Gastroesophageal sphincter (tissue), 4 donors: ENCODE data around the gene ITPA. TPM values are rescaled to one million over a fixed set of nuclear protein-coding genes. Genes with fewer than 3 reads are reported as not detected.

Source experiments
- ATAC-seq: fragments of 150-250 bp; one replicate; pipeline ENCODE4 v1.9.1; 2016; ENCODE audit warnings: mild to moderate bottlenecking, moderate library complexity
- H3K27ac ChIP-seq, 4 donors: fragments of 200-600 bp; sonication (generic) in 3 of 4; 1 replicate in 3 of 4; 2 replicates in 1 of 4; pipeline ENCODE4 v1.5.1; 2016 to 2019
- H3K27me3 ChIP-seq: fragments of 200-600 bp; sonication (generic); one replicate; pipeline ENCODE4 v1.5.1; 2019
- H3K36me3 ChIP-seq, 2 donors: fragments of 200-600 bp; sonication (generic); one replicate each; pipeline ENCODE4 v1.5.1; 2019; ENCODE audit warnings: control low read depth in 1 of 2
- H3K4me1 ChIP-seq, 3 donors: fragments of 200-600 bp; sonication (generic); 1 replicate in 2 of 3; 2 replicates in 1 of 3; pipeline ENCODE4 v1.5.1; 2016 to 2019; ENCODE audit warnings: control low read depth in 2 of 3
- H3K4me3 ChIP-seq, 2 donors: fragments of 200-600 bp; sonication (generic); one replicate each; pipeline ENCODE4 v1.5.1; 2019; ENCODE audit warnings: mild to moderate bottlenecking in 1 of 2, moderate library complexity in 1 of 2
- H3K9me3 ChIP-seq, 3 donors: fragments of 200-600 bp; sonication (generic); one replicate each; pipeline ENCODE4 v1.5.1; 2017 to 2019; ENCODE audit warnings: control low read depth in 2 of 3
- EP300 ChIP-seq: sonication (generic); formaldehyde crosslinking; IDR thresholded peaks from one replicate; pipeline ENCODE4 v1.6.1; 2017; ENCODE audit warnings: antibody characterized with exemption, mild to moderate bottlenecking
- POLR2A ChIP-seq, 2 donors: fragments of 450-650 bp; IDR thresholded peaks; one replicate each; pipeline ENCODE4 v1.6.1; 2017; ENCODE audit warnings: antibody characterized with exemption in 2 of 2, mild to moderate bottlenecking in 2 of 2, moderate library complexity in 1 of 2
- POLR2AphosphoS5 ChIP-seq: sonication (generic); formaldehyde crosslinking; IDR thresholded peaks from one replicate; pipeline ENCODE4 v1.6.1; 2017; ENCODE audit warnings: antibody characterized with exemption
- WGBS, 2 donors: methylation state at CpG; one replicate each; pipeline ENCODE4 v1.1.5; 2018; ENCODE audit warnings: low coverage in 1 of 2; 5-methylcytosine and 5-hydroxymethylcytosine counted together
- total RNA-seq, 4 donors: library from RNA; depleted of rRNA; stranded (reverse); fragments of >200 nt; gene quantifications; one replicate each; pipeline ENCODE4 v1.1.0, GENCODE V29; 2016
- TF ChIP-seq, protein P1 (sequence below), 4 experiments: fragments of 200-600 bp in 2 of 4; fragments of 450-650 bp in 2 of 4; sonication (generic) in 1 of 4; IDR thresholded peaks; one replicate each; pipeline ENCODE4 v1.5.1; 2017 to 2019; ENCODE audit warnings: antibody characterized with exemption in 4 of 4, mild to moderate bottlenecking in 2 of 4, moderate library complexity in 2 of 4

The ITPA gene
- total RNA-seq, 4 donors from 2014 or later = 23.5 to 26.8 (median 25.2) TPM

DNA sequence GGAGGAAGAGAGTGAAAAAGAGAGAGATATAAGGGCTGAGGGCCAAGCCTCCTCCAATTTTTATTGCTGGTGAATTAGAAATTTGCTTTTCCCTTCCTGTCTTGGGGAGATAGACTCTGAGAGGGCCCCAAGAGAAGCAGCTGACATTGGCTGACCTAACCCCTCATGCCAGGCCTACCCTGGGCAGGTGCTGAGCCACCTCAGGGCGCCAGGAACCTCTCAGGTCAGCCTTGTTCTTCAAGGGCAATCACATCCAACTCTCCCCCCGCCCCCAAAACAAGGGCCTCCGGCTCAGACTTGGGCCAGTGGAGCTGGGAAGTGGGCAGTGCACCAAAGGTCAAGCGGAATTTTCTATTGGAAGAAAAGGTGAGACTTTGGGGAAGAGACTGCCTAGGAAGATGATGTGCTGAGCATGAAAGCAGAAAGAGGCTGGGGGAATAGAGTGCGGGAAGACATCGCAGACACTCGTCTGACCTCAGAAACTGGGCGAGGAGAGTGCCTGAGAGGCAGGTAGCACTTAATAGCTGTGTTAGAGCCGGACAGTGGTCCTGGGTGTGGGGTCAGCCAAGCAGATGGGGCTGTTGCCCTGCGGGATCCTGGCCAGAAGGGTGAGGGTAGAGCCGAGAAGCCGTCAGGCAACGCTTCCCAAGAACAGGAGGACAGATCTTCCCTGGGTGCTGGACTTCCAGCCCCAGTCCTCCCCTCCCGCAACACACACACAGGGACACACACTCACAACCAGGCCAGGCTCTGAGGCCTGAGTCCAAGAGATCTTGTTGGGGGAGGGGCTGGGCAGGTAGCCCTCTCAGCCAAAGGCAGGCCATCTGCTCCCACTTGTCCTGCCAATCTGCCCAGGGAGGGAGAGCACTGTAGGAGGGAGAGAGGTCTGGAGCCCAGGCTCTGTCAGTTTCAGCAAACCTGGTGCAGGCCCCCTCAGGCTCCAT is 45.9 kb upstream of the ITPA start:
- 78% methylated on average over 6 of the region's 14 CpGs; no CpG with 5 or more reads in 1 of the 2 donors for WGBS, 2 donors
- no peak for ATAC-seq

DNA sequence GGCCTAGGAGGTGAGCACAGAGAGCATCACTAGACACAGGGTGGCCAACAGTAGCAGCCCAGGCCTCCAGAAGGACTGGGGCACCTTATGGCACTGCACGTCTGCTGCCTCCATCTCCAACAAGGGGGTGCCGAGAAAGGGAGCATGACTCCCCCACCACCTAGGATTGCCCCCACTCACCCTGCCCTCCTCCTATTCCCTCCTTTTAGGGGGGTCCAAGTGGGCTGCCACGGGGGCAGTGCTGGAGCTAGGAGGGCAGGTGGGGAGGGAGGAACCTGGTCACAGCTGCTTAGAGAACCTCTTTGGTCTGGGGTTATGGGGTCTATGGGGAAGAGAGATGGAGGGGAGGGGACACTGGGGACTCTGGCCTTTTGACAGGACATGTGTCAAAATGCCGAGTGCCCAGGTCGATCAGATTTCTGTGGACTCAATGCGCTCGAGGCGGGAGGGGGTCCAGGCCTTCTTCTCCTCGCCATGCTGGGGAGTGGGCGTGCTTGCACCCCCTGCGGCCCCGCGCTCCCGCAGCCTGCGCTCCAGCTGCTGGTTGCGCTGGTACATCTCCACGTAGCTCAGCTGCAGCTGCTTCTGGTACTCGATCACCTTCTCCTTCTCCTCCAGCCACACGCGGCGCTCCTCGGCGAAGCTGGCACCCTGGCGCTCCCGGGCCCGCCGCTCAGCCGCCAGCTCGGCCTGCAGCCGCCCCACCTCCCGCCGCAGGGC is 45.1 kb upstream of the ITPA start:
- Histone ChIP-seq H3K4me3 (peak overlapping the region in 1 of 2 donors; percentile 23), H3K4me1 (peaks cover 0 to 28% (median 3%) of the 10 kb centered on the region in 3 donors), H3K9me3 (no peaks in the 10 kb centered on the region), H3K27ac (no peak overlapping the region), H3K27me3 (peaks cover 15% of the 10 kb centered on the region), H3K36me3 (no peaks in the 10 kb centered on the region)
- TF ChIP-seq, protein P1, sequence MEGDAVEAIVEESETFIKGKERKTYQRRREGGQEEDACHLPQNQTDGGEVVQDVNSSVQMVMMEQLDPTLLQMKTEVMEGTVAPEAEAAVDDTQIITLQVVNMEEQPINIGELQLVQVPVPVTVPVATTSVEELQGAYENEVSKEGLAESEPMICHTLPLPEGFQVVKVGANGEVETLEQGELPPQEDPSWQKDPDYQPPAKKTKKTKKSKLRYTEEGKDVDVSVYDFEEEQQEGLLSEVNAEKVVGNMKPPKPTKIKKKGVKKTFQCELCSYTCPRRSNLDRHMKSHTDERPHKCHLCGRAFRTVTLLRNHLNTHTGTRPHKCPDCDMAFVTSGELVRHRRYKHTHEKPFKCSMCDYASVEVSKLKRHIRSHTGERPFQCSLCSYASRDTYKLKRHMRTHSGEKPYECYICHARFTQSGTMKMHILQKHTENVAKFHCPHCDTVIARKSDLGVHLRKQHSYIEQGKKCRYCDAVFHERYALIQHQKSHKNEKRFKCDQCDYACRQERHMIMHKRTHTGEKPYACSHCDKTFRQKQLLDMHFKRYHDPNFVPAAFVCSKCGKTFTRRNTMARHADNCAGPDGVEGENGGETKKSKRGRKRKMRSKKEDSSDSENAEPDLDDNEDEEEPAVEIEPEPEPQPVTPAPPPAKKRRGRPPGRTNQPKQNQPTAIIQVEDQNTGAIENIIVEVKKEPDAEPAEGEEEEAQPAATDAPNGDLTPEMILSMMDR (IDR thresholded peaks at IDR 0.05) = no peak
- TF ChIP-seq EP300 (no peak), POLR2AphosphoS5 (no peak), POLR2A (IDR thresholded peaks at IDR 0.05) (no peak)
- ATAC-seq = no peak
- WGBS, 2 donors = 95% methylated on average over 10 of the region's 32 CpGs; no CpG with 5 or more reads in 1 of the 2 donors

More for the DNA sequence above, 45.9 kb upstream of the ITPA start:
- Histone ChIP-seq H3K27me3 (peaks cover 11% of the 10 kb centered on the region), H3K27ac (no peak overlapping the region), H3K4me3 (no peak overlapping the region), H3K36me3 (no peaks in the 10 kb centered on the region), H3K9me3 (no peaks in the 10 kb centered on the region), H3K4me1 (peaks cover 3 to 35% (median 9%) of the 10 kb centered on the region in 3 donors)
- TF ChIP-seq POLR2A (IDR thresholded peaks at IDR 0.05) (no peak), POLR2AphosphoS5 (no peak), EP300 (no peak)
- TF ChIP-seq, protein P1 (IDR thresholded peaks at IDR 0.05) = no peak

DNA sequence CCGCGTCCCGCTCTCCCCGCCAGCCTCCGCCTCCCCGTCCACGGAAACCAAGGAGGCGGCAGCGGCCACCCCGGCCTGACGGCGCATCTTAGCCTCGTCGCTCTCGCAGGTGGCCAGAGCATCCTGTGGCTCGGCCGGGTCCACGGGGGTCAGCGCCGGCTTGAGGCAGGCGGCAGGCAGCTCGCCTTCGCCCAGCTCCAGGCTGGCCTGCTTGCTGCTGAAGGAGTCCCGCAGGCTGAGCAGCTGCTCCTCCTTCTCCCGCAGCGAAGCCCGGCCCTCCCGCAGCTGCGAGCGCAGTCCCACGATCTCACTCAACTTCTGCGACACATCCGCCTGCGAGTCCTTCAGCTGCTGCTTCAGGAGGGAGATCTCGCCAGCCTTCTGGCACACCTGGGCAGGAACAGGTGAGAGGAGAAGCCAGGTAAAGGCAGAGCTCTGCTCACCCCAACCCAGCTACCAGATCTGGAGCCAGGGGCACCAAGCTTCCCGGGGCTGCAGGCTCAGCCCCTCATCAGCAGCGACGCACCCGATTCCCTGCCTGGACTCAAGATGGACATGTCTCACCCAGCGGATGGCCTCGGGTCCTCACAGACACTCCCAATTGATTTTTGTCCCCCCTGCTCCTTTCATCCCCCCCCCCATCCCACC is 44.4 kb upstream of the ITPA start:
- Histone ChIP-seq H3K27me3 (peaks cover 15% of the 10 kb centered on the region), H3K4me3 (peak overlapping the region in 1 of 2 donors; percentile 23), H3K4me1 (peaks cover 0 to 27% (median 3%) of the 10 kb centered on the region in 3 donors), H3K36me3 (no peaks in the 10 kb centered on the region), H3K9me3 (no peaks in the 10 kb centered on the region), H3K27ac (peak overlapping the region in 1 of 4 donors; percentile 3)
- ATAC-seq = no peak
- no peak for TF ChIP-seq EP300
- TF ChIP-seq, protein P1 (IDR thresholded peaks at IDR 0.05) = no peak
- no peak for TF ChIP-seq POLR2A (IDR thresholded peaks at IDR 0.05)
- TF ChIP-seq POLR2AphosphoS5 = no peak
- WGBS, 2 donors = no CpG with 5 or more reads among the region's 41 CpGs

DNA sequence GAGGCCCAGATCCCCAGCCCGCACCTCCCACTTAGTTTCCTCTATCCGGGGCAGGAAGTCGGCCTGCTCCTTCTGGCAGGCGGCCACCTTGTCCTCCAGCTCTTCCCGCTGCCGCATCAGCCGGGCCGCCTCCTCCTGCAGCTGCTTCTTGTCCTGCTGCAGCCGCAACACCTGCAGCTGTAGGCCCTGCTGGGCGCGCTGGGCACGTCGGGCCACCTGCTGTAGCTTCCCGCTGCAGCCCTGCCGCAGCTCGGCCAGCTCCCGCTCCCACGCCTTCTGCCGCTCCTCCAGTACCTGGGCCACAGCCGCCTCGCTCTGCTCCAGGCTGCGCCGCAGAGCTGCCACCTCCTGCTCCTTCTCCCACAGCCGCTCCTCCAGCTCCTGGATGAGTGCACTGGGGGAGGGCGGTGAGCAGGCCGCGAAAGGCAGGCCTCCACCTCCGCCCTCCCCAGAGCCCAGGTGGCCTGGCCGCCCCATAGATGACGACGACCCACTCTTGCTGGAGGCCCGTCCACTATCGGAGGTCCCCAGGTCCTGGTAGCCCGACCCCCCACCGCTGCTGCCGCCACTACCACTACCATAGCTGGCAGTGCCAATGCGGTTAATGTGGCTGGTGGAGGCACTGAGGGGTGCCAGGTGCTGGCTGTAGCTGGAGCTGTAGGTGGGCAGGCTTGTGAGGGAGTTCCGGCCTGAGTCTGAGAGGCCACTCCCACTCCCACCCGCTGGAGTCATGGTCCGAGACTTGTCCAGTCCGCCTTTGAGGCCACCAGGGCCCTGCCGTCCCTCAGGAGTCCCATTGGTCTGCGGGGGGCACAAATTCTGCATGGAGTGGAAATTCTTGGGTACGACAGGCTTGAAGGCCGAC is 43.6 kb upstream of the ITPA start:
- Histone ChIP-seq H3K27me3 (peaks cover 15% of the 10 kb centered on the region), H3K9me3 (no peaks in the 10 kb centered on the region), H3K4me3 (peak overlapping the region in 1 of 2 donors; percentile 23), H3K36me3 (no peaks in the 10 kb centered on the region), H3K4me1 (peaks cover 0 to 22% (median 3%) of the 10 kb centered on the region in 3 donors), H3K27ac (peak overlapping the region in 1 of 4 donors; percentile 19)
- ATAC-seq = no peak
- TF ChIP-seq POLR2AphosphoS5 = no peak
- TF ChIP-seq, protein P1 (IDR thresholded peaks at IDR 0.05) = no peak
- no peak for TF ChIP-seq EP300
- no peak for TF ChIP-seq POLR2A (IDR thresholded peaks at IDR 0.05)
- 65% methylated on average over 4 of the region's 45 CpGs; no CpG with 5 or more reads in 1 of the 2 donors for WGBS, 2 donors
